Cardiac septum (tissue), 1 donor: ENCODE data around the gene RPH3AL. TPM values are rescaled to one million over a fixed set of nuclear protein-coding genes. Genes with fewer than 3 reads are reported as not detected.
A peak's percentile ranks its signal among the peaks of the same experiment; 100 is the strongest.

Experiments used
- DNase-seq: peaks from one replicate; pipeline ENCODE4 v3.0.0-alpha.2; 2020; ENCODE audit warnings: low spot score
- intact Hi-C: fragments of 100-400 bp; cut with DNase I; formaldehyde crosslinking; loops from one replicate; pipeline ENCODE4 v1.14.0; 2022
- total RNA-seq: library from RNA; stranded (reverse); fragmentation: NEBNext Ultra II Directional; extraction: Animal tissue kit (Norgen Biotek cat#: 25700); gene quantifications from one replicate; pipeline ENCODE4 v1.2.1, GENCODE V29; 2021
- donor health status: DM: no; HTN: no; CAD: no.

RPH3AL gene
- total RNA-seq, 1 donor from 2014 or later = 5.5 TPM

DNA sequence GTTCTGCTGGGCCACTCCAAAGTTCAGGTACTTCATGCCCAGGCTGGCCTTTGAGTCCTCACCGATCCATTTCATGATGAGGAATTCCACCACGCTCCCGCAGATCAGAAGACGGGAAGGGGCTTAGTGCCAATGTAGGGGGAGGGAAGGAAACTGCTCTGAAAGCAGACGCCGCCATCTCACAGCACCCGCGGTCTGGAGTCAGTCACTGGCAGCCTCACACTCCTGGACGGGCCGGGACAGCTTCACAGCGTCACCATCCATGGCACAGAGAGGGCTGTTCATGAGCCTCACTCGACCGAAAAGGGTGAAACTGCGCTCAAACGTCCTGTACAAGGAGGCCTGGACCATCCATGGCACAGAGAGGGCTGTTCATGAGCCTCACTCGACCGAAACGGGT lies 62.0 kb downstream of the RPH3AL start:
- intact Hi-C loops = no loop called here
- DNase-seq = peak; percentile 31

DNA sequence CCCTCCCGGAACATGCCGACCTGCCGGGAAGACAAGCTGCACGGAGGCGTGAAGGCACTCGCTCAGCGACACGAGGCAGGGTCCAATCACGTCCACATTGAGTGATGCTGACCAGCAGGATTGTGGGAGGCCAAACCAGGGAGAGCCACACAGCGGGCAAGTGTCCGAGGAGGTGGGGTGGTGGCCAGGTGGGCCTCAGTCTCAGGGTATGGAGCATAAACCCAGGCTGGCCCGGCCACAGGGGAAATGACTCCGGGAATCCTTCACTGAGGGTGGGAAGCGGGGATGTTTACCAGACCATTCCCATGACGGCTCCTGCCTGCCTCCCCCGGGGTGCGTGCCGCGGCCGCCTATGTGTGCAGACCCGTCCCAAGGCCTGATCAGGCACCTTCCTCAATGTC lies 62.5 kb downstream of the RPH3AL start:
- intact Hi-C loops = no loop called here
- DNase-seq = peak; percentile 72

DNA sequence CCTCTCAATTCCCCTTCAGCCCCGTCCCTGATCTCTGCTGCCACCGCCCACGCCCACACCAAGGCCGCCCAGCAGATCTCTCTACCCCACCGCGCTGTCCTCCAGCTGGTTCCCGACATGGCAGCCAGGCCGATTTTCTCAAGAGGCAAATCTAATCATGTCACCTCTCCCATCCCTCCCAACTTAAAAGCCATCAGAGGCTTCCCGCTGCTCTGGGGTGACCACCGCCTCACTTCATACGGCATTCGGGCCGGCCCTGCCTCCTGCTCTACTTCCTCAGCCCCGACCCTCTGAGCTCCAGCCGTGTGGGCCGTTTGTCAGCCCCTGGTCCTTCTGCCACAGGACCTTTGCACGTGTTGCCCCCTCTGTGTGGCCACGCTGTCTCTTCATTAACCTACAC lies 63.2 kb downstream of the RPH3AL start:
- intact Hi-C loops = no loop called here
- peak; percentile 29 for DNase-seq

DNA sequence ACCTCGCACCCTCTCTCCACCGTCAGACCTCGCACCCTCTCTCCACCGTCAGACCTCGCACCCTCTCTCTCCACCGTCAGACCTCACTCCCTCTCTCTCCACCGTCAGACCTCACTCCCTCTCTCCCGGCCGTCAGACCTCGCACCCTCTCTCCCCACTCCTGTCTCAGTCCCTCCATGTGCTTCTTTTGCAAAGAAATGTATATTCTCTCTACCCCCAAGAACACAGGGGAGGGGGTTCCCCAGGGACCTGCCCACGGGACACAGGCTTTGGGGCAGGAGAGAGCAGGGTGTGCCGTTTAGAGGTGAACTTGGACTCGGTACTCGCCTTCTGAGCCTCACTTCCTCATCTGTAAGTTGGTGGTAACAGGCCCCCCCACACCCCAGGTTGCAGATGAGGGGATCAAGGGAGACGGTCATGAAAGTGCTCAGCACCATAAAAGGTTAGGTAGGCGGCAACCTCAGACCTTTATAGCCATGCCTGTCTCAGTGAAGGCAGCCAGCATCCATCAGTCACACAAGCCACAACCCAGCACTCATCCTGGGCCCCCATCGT lies 63.7 kb downstream of the RPH3AL start:
- DNase-seq = no peak
- intact Hi-C loops = no loop called here

DNA sequence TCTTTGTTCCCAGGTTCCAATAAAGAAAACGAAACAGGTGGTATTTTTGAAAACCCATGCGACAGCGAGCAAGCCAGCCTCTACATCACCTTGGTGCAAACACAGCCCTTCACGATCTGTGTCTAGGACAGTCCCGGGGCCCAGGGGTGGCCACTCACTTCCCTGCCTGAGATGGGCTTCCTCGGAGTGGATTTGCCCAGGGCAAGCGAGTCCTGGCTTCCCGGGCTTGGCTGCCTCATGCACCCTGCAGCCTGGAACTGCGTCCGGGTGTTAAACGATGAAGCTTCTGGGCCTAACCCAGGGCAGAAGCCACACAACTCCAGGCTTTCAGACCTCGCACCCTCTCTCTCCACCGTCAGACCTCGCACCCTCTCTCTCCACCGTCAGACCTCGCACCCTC lies 66.0 kb downstream of the RPH3AL start:
- intact Hi-C loops = no loop called here
- no peak for DNase-seq

DNA sequence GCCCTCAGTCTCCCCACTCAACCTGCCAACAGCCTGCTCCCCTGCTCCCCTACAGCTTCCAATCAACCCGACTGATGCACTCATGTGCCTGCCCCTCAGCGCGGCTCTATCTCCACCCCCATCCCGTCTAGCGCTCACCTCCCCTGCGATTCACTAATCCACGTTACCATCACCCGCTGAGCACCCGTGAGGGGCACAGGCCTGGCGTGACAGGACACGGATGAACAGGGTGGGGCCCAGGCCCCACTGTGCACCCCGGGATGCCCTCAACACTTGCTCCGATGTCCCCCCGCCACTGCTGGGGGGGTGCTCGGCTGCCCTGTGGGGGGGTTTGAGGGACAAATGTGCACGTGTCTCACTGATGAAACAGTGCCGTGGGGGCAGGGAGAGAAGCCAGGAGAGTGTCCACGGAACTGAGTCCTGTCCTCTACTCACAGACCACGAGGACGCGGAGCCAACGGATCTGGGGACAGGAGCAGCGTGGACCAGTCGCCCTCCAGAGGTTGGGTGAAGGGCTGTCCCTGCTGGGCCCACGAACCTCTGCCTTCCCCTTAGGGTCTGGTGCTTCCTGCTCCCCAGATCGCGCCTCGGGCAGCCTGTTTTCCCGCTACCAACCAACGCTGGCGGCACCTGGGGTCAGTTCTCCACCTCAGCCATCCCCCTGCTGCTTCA lies 66.7 kb downstream of the RPH3AL start:
- intact Hi-C loops = no loop called here
- DNase-seq = peak; percentile 43

DNA sequence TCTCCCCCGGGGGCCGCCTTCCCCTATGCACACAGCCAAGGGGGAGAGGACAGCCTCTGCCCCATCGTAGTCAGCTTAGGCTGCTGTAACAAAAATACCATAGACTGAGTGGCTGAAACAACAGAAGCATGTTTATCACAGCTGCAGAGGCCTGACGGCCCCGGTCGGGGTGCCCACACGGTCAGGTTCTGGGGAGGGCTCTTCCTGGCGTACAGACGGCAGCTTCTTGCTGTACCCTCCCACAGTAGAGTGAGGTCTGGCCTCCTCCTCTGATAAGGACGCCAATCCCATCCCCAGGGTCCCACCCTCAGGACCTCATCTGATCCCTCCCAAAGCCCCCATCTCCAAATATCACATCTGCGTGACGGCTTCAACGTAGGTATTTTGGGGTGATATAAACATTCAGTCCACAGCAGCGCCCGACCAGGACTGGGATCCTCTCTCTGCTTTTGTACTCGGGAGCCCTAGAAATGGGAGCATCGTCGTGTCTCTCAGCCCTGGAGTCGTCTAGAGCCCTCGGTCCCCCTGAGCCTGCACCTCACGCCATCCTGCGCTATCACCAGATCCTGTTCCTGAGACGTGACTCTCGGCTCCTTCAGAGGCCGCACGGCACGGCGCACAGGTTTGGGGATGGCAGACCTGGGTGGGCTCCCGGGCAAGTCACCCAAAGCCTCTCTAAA lies 67.8 kb downstream of the RPH3AL start:
- DNase-seq = peak; percentile 63
- intact Hi-C loops = no loop called here

DNA sequence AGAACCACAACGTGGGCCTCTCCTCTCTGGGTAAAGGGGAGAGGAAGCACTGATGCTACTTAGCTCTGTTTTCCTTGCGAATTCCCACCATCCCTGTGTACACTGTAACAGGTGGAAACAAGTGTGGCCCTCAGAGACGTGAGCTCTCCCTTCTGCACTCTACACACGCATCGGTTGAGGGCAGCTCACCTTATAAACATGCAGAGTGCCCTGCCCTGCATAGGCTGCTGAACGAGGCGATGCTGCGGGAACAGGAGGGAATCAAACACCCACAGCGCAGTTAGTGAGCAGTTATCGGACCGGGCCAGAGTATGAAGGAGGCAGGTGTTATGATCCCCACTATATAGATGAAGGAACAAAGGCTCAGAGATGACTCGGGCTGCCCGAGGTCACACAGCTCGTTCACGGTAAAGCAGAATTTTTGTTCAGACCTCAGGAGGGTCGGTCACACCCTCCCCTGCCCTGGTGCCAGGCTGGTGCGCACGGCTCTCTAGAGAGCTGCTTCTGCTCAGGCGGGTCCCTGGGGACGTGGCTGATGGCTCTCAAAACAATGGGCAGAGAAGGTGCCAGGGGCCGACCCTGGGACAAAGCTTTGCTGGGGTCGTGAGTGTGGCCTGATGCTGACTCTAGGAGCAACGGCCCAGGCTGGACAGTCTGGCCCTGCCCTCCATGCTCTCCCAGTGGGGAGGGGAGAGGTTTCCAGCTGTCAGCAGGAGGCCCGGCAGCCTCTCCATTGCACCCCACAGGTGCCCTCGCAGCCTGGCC lies 68.5 kb downstream of the RPH3AL start:
- peak; percentile 50 for DNase-seq
- intact Hi-C loops = no loop called here

DNA sequence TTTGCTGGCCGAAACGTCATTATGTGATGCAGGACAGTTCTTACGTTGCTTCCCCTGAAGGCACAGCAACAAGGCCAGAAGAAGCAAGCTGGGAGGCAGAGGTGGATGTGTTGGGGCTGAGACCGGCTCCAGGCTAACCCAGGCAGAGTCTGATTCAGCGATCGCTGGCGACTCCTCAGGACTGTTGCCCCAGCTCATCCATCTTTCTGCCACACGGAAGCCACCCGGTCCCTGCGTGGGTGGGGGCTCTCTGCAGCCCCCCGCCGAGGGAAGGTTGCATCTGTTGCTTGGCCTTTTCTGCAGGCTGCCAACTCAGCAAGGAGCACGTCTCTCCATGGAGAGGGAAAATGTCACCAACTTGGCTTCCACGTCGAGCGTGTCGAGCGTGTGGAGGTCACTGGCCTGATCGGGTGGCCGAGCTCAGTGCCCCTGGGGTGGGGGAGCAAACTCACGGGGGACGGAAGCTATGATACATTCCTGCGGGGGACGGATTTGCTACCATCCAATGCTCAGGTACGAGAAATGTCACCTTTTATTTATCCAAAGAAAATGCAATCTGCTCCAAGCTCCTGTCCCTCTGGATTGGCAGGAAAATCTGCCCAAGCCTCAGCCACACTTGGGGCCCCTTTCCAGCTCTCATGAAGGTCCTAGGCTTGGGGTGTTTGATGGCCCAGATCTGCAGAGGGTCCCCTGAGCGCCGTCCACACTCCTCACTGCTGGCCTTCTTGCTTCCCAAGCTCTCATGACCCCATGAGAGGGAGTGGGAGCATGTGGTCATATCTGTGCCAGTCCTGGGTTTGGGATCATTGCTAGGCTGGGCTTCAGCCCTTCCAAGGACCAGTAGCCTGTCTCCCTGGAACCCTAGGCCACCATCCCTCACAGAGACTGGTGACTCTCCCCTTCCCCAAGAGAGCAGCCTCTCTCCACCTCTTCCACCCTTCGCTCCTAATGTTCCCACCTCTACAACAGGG lies 69.4 kb downstream of the RPH3AL start:
- intact Hi-C loops = no loop called here
- peak; percentile 66 for DNase-seq

DNA sequence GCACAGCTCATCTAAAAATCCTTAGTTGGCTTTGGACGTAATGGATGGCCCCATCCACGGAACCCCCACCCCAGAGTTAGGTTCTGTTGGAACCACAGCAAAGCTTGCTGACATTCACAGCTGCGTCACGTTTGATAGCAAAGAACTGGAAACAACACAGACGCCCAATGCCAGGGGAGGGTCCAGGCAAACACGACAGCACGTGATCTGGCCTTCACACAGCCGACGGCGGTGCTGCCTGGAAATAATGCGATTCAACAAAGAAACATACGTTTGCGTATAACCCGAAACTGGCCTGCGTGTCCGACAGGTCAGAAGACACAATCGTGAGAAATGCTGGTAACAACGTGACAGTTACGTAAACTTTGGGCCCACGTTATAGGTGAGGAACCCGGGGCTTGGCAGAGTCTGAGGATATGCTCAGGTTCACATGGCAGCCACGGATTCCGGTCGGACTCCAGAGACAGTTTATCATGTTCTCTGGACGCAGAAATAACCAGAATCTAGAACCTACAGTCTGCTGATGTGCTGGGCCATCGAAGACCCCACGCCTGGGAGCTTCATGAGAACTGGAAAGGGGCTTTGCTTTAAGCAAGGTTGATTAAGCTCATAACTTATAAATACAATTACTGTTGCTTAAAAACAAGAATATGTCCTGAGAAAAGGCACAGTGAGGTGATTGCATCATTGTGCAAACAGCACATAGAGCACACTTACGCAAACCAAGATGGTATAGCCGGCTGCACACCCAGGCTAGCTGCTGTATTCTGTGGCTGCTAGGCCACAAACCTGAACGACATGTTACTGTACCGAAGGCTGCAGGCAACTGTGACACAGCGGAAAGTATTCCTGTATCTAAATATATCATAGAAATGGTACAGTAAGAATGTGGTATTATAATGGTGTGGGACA lies 70.4 kb downstream of the RPH3AL start:
- intact Hi-C loops = no loop called here
- peak; percentile 54 for DNase-seq

DNA sequence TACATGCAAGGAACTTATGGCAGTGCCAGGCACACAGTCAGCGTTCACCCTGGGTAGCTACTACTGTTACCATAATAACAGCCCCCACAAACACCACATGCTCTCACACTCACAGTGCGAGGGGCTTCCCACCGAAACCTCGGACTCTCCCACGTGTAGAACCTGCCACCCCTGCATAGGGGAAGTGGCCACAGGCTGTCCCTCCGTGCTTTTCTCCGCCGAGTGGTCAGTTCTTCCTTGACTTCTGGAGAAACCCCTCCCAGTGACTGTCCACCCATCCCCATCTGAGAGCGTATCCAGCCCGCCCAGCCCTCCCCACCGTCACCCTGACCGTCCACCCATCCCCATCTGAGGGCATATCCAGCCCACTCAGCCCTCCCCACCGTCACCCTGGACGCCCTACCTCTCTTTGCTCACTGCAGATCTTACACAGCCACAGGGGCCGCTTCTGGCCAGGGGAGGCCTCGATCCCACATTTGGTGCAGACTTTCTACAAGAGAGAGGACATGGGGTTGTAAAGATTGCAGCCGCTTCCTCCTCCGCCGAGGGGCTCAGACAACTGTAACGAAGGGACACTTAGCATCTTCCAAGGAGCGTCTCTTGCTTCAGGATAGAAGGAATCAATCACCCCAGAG lies 71.1 kb downstream of the RPH3AL start:
- intact Hi-C loops = no loop called here
- DNase-seq = peak; percentile 26

DNA sequence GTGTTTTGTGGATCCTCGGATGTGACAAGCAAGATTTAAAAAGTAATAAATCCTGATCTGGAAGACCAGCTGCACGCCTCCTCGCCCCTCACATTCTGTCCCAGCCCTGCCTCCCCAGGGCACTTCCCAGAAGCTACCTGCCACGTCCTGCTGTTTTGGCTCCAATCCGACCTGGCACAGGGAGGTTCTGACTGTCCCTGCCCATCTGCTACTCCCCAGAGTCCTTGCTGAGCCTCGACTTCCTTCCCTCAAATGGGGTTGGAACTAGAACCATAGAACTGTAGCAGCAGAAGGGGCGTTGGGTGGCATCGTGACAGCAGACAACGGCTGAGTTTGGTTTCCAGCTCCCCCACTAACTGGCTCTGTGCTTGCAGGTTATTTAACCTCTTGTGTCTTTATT lies 71.7 kb downstream of the RPH3AL start:
- DNase-seq = peak; percentile 35
- intact Hi-C loops = no loop called here

DNA sequence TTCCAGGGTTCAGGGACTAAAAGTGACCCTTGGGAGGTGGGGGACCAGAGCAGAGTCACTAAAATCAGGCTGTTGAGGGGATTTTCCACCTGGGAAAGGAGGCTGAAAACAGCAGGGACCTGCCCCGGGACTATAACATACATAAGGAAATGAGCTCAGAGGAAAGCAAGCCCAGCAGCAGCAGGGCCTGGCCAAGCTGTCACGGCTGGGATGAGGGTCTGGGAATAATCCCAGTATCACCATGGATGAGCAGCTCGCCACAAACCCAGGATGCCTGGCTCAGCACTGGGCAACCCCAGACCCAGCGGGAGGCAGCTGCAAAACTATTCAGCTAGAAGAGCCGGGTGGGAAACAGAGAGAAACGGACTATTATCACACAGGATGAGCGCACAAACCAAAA lies 72.4 kb downstream of the RPH3AL start:
- peak; percentile 33 for DNase-seq
- intact Hi-C loops = no loop called here

DNA sequence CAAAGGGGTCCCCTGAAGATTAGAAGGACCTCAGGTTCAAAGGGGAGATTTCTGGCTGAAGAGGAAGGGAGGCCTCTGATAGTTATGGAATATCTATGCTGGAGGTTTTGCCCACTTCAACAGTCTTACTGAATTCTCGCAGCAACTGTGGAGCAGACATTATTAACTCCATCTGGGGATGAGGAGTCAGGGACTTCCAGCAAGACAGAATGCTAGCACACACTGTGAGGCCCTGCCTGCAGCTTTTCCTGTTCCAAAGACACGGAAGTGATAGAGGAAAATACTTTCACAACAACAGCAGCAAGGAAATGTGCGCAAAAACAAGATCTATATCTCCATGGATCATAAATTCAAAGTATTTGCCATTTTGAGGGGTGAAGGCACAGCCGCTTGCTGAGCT lies 72.8 kb downstream of the RPH3AL start:
- DNase-seq = no peak
- intact Hi-C loops = no loop called here

DNA sequence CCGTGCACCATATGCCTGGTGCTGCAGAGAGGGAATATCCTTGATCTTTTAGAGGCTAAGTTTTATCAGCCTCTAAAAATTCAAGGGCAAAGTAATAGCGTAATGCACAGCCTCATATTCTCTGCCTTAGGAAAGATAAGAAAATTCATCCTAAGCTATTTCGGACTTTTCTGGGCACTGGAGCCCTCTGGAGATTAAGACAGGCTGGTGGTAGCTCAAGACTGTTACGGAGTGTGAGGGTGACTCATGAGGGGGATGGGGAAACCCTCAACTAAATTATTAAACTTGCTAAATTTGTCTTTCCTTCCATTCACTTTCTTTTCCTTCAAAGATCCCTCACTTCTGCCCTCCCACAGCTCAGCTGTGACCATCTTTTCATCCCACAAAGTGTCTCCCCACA lies 73.3 kb downstream of the RPH3AL start:
- DNase-seq = no peak

DNA sequence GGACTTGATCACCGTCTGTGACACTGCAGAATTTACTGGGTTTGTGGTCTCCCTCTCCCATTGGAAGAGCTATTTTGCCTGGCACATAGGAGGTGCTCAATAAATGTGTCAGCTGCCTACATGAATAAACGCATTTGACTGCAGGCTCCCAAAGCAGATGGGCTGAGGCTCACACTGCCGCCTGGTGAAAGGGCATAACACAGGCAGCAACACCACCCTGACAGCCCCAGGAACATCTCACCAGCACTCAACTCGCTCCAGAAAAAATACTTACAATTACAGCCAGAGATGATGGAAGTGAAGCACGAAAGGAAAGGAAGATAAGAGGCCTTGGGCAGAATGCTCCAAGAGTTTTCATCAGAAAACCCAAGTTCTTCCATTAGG lies 73.9 kb downstream of the RPH3AL start:
- intact Hi-C loops = no loop called here

More for the DNA sequence above, 73.3 kb downstream of the RPH3AL start:
- intact Hi-C loops = no loop called here

DNA sequence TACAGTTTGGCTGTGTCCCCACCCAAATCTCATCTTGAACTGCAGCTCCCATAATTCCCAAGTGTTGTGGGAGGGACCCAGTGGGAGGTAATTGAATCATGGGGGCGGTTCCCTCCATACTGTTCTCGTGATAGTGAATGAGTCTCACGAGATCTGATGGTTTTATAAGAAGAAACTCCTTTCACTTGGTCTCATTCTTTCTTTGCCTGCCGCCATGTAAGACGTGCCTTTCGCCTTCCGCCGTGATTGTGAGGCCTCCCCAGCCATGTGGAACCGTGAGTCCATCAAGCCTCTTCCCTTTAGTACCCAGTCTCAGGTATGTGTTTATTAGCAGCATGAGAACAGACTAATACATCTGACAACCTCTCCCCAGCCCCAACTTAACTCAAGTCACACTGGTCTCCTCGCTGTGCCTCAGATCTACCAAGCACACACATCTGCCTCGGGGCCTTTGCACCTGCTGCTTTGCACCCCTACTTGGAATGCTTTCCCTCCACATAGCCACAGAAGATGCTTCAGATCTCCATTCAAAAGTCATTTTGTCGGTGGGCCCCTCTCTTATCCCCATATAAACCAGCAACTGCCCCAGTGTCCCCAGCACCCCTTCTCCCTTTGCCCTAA lies 74.4 kb downstream of the RPH3AL start:
- intact Hi-C loops = no loop called here
- no peak for DNase-seq

More for the DNA sequence above, 73.9 kb downstream of the RPH3AL start:
- DNase-seq = no peak
